ENCODE data around the gene FKBP14.

- TF ChIP-seq POLR2A (IDR thresholded peaks at IDR 0.05) (no peak), CTCF (IDR thresholded peaks at IDR 0.05) (no peak)
These were observed at the start of gene FKBP14 for GRCh38 chr7:30026229-30027064.
